ENCODE measurements around the gene IL11. TPM values are rescaled to one million over a fixed set of nuclear protein-coding genes. Genes with fewer than 3 reads are reported as not detected.

Gene IL11
- polyA plus RNA-seq, 2 of the 4 experiments (the other 2 are of a cell fraction): 52.4 to 100.0 TPM

GRCh38 chr19:55355213-55355821 is 14.9 kb downstream of the IL11 start:
- 44% methylated on average over 11 of the region's 13 CpGs for WGBS (ENCODE audit: missing lambda C conversion rate)
- FAIRE-seq (no peak), ATAC-seq (no peak), DNase-seq (ENCODE audit: low read depth in 1 of 2, low spot score in 1 of 2) (no peak)
- Histone ChIP-seq H3K27ac (peak overlapping the region in 1 of 2 experiments; percentile 84; a peak in 3 of 6 replicates), H3K9me3 (no peaks in the 10 kb centered on the region), H3K4me1 (peaks cover 12% of the 10 kb centered on the region), H3K4me3 (no peak overlapping the region), H3K4me2 (peak overlapping the region; percentile 82; the same call in 1 of the 3 replicates)
- TF ChIP-seq HOXB13 (CRISPR knock-in tag; IDR thresholded peaks at IDR 0.05; ENCODE audit: low read depth) (no peak), SREBF2 (IDR thresholded peaks at IDR 0.05) (no peak), ZSCAN20 (CRISPR knock-in tag; IDR thresholded peaks at IDR 0.05) (no peak), FOSB (CRISPR knock-in tag; IDR thresholded peaks at IDR 0.05) (no peak), CBX8 (IDR thresholded peaks at IDR 0.05) (no peak), JUN (IDR thresholded peaks at IDR 0.05) (no peak), CHD4 (IDR thresholded peaks at IDR 0.05; ENCODE audit: borderline replicate concordance) (no peak)
- POLR2A ChIA-PET: interaction anchor here (1.3 kb wide), 1 partner anchor 16 kb away, joined by 3 read pairs; the partner anchor contains the start of gene KMT5C
- CTCF ChIA-PET: interaction anchor here (0.9 to 14.8 kb wide), 9 partner anchors 11 to 209 kb away, joined by 3 to 105 read pairs (median 4); partner anchors contain the start of gene KMT5C

GRCh38 chr19:55354698-55355212 is 15.5 kb downstream of the IL11 start, which contains the start of gene COX6B2:
TSS of gene COX6B2 (minus strand) at chr19:55354719. CDS start at chr19:55354521, 198 bp downstream.
- CTCF ChIA-PET: interaction anchor here (1.1 to 14.8 kb wide), 5 partner anchors 16 to 151 kb away, joined by 3 to 105 read pairs (median 5); partner anchors contain the start of gene KMT5C

GRCh38 chr19:55353803-55354697 is 16.2 kb downstream of the IL11 start:
- Histone ChIP-seq H3K4me1 (peaks cover 12% of the 10 kb centered on the region), H3K4me2 (peak overlapping the region; percentile 82), H3K9me3 (no peaks in the 10 kb centered on the region), H3K4me3 (peak overlapping the region; percentile 50), H3K27ac (peak overlapping the region; percentile 62 to 84)
- ATAC-seq (peak; percentile 75 to 91), FAIRE-seq (no peak), DNase-seq (ENCODE audit: low read depth in 1 of 2, low spot score in 1 of 2) (peak; percentile 75 to 90)
- ChIA-PET CTCF (interaction anchor here (1.1 to 3.2 kb wide), 4 partner anchors 15 to 62 kb away, joined by 3 to 18 read pairs (median 6); partner anchors contain the start of gene KMT5C), POLR2A (interaction anchor here (2.0 kb wide), 1 partner anchor 15 kb away, joined by 10 read pairs; the partner anchor contains the start of gene KMT5C)
- 6% methylated on average over 42 of the region's 72 CpGs for WGBS (ENCODE audit: missing lambda C conversion rate)
- no peak for TF ChIP-seq ELK1 (IDR thresholded peaks at IDR 0.05; ENCODE audit: low read depth, low read length)
- no peak for TF ChIP-seq POLR2A (IDR thresholded peaks at IDR 0.05; ENCODE audit: low read length)
- no peak for TF ChIP-seq HOXB5 (CRISPR knock-in tag; IDR thresholded peaks at IDR 0.05)
- peak; percentile 57 for TF ChIP-seq MAX (IDR thresholded peaks at IDR 0.05)
- no peak for TF ChIP-seq ATOH8 (CRISPR knock-in tag; IDR thresholded peaks at IDR 0.05; ENCODE audit: low read depth)
- no peak for TF ChIP-seq FOSL2 (IDR thresholded peaks at IDR 0.05)
- TF ChIP-seq FOSL2 (CRISPR knock-in tag; IDR thresholded peaks at IDR 0.05): no peak
- TF ChIP-seq ZNF302 (CRISPR knock-in tag; IDR thresholded peaks at IDR 0.05): no peak
- no peak for TF ChIP-seq KDM5A (IDR thresholded peaks at IDR 0.05)
- no peak for TF ChIP-seq POLR2AphosphoS2 (conservative IDR thresholded peaks at IDR 0.05; ENCODE audit: low read length)
- no peak for TF ChIP-seq HES2 (IDR thresholded peaks at IDR 0.05)

More at GRCh38 chr19:55354698-55355212, 15.5 kb downstream of the IL11 start, which contains the start of gene COX6B2:
- TF ChIP-seq GATA3 (IDR thresholded peaks at IDR 0.05; ENCODE audit: borderline replicate concordance): no peak
- no peak for TF ChIP-seq CBX8 (IDR thresholded peaks at IDR 0.05)
- no peak for TF ChIP-seq NFE2L2 (conservative IDR thresholded peaks at IDR 0.05; ENCODE audit: low read length)
- TF ChIP-seq HMGXB4 (CRISPR knock-in tag; IDR thresholded peaks at IDR 0.05; ENCODE audit: borderline replicate concordance): no peak
- no peak for TF ChIP-seq ESRRA (IDR thresholded peaks at IDR 0.05; ENCODE audit: borderline replicate concordance, low read length)
- TF ChIP-seq KDM5A (IDR thresholded peaks at IDR 0.05): no peak
- no peak for TF ChIP-seq FOXS1 (CRISPR knock-in tag; IDR thresholded peaks at IDR 0.05)
- Histone ChIP-seq H3K4me3 (peak within 1 kb of the TSS; percentile 50), H3K4me1 (peaks cover 12% of the 10 kb centered on the region), H3K27ac (peak within 1 kb of the TSS; percentile 62 to 84), H3K4me2 (peak within 1 kb of the TSS; percentile 82), H3K9me3 (no peaks in the 10 kb centered on the region)
- DNase-seq (ENCODE audit: low read depth in 1 of 2, low spot score in 1 of 2): no peak
- ATAC-seq: no peak; a peak in 1 of 6 replicates
- POLR2A ChIA-PET: interaction anchor here (1.3 kb wide), 1 partner anchor 15 kb away, joined by 3 read pairs; the partner anchor contains the start of gene KMT5C
- no peak for FAIRE-seq
- WGBS (ENCODE audit: missing lambda C conversion rate): 21% methylated on average over 16 of the region's 43 CpGs
